Gastrocnemius medialis (tissue), 4 donors: Measurements from ENCODE around the gene ZKSCAN5. TPM values are rescaled to one million over a fixed set of nuclear protein-coding genes. Genes with fewer than 3 reads are reported as not detected.

Experiments used
- ATAC-seq, 2 donors: fragments of 150-250 bp; one replicate each; pipeline ENCODE4 v1.9.1; 2016
- DNase-seq, 2 donors: peaks; one replicate each; pipeline ENCODE4 v3.0.0-alpha.2; 2019
- H3K27ac ChIP-seq, 4 donors: fragments of 200-600 bp; sonication (generic); 1 replicate in 1 of 4; 2 replicates in 3 of 4; pipeline ENCODE4 v1.5.1; 2016 to 2018; ENCODE audit warnings: mild to moderate bottlenecking in 2 of 4, moderate library complexity in 1 of 4
- H3K27me3 ChIP-seq, 3 donors: fragments of 200-600 bp; sonication (generic) in 2 of 3; 1 replicate in 1 of 3; 2 replicates in 2 of 3; pipeline versions ENCODE4 v1.5.1 to v1.6.0; 2016 to 2019; ENCODE audit warnings: mild to moderate bottlenecking in 1 of 3, moderate library complexity in 1 of 3
- H3K36me3 ChIP-seq, 2 donors: fragments of 200-600 bp; sonication (generic) in 1 of 2; one replicate each; pipeline ENCODE4 v1.5.1; 2017 to 2018
- H3K4me1 ChIP-seq, 2 donors: fragments of 200-600 bp; sonication (generic) in 1 of 2; one replicate each; pipeline ENCODE4 v1.5.1; 2016 to 2017; ENCODE audit warnings: mild to moderate bottlenecking in 2 of 2
- H3K4me3 ChIP-seq, 4 donors: fragments of 200-600 bp; sonication (generic) in 3 of 4; 1 replicate in 1 of 4; 2 replicates in 3 of 4; pipeline ENCODE4 v1.5.1; 2016 to 2019; ENCODE audit warnings: mild to moderate bottlenecking in 2 of 4
- H3K9me3 ChIP-seq, 3 donors: fragments of 200-600 bp; sonication (generic) in 2 of 3; 1 replicate in 1 of 3; 2 replicates in 2 of 3; pipeline ENCODE4 v1.5.1; 2016 to 2019
- CTCF ChIP-seq, 5 experiments: fragments of 450-650 bp in 3 of 5; fragments of 200-600 bp in 2 of 5; sonication (generic) in 2 of 5; IDR thresholded peaks in 4 of 5; conservative IDR thresholded peaks in 1 of 5; 1 replicate in 4 of 5; 2 replicates in 1 of 5; pipeline ENCODE4 v1.5.1; 2016 to 2019; ENCODE audit warnings: antibody characterized with exemption in 5 of 5, mild to moderate bottlenecking in 3 of 5, moderate library complexity in 3 of 5
- POLR2A ChIP-seq, 2 donors: fragments of 450-650 bp; IDR thresholded peaks; one replicate each; pipeline ENCODE4 v1.6.1; 2017; ENCODE audit warnings: antibody characterized with exemption in 2 of 2, mild to moderate bottlenecking in 2 of 2, moderate library complexity in 2 of 2
- in situ Hi-C, 4 donors: fragments of 200-750 bp; cut with MboI; loops; one replicate each; pipeline versions ENCODE4 v1.15.0 to v1.8.0; 2017; ENCODE audit warnings: low sequenced_read_pairs in 4 of 4
- intact Hi-C: fragments of 100-400 bp; cut with DNase I; formaldehyde crosslinking; loops from one replicate; pipeline ENCODE4 v1.15.1; 2023; ENCODE audit warnings: low total_unique reads
- total RNA-seq, 4 donors: library from RNA; depleted of rRNA; stranded (reverse); fragments of >200 nt; gene quantifications; one replicate each; pipeline versions ENCODE4 v1.1.0 to v1.2.3, GENCODE V29; 2016

The ZKSCAN5 gene
- total RNA-seq, 4 donors from 2014 or later, result 7.3 to 12.3 (median 10.5) TPM

GRCh38 chr7:99489235-99489634 is 15.2 kb upstream of the ZKSCAN5 start:
- DNase-seq, result no peak
- no peaks in the 10 kb centered on the region for H3K4me1 ChIP-seq
- no peak for ATAC-seq
- H3K4me3 ChIP-seq, result no peak overlapping the region
- intact Hi-C loops, result no loop called here
- peaks cover 3 to 13% (median 7%) of the 10 kb centered on the region in 3 donors for H3K9me3 ChIP-seq
- H3K27ac ChIP-seq, result no peak overlapping the region
- no peak for TF ChIP-seq POLR2A (IDR thresholded peaks at IDR 0.05)
- no peak for TF ChIP-seq CTCF (IDR thresholded peaks at IDR 0.05 in 4 of 5, conservative IDR thresholded peaks at IDR 0.05 in 1 of 5)
- no peaks in the 10 kb centered on the region for H3K27me3 ChIP-seq
- in situ Hi-C loops, result no loop called here
- peaks cover 9 to 48% of the 10 kb centered on the region in 2 donors for H3K36me3 ChIP-seq

- no peak for TF ChIP-seq CTCF (IDR thresholded peaks at IDR 0.05 in 4 of 5, conservative IDR thresholded peaks at IDR 0.05 in 1 of 5)
- no peak for TF ChIP-seq POLR2A (IDR thresholded peaks at IDR 0.05)
- H3K27me3 ChIP-seq, result no peaks in the 10 kb centered on the region
- no peak for DNase-seq
- ATAC-seq, result no peak
- no peaks in the 10 kb centered on the region for H3K4me1 ChIP-seq
- H3K4me3 ChIP-seq, result no peak overlapping the region
- intact Hi-C loops, result loop anchor here (1.0 kb wide), 1 partner anchor 29 kb away; no protein-coding TSS in a partner anchor
- peaks cover 9 to 54% of the 10 kb centered on the region in 2 donors for H3K36me3 ChIP-seq
- in situ Hi-C loops, result no loop called here
- no peak overlapping the region for H3K27ac ChIP-seq
- H3K9me3 ChIP-seq, result peaks cover 3 to 20% (median 7%) of the 10 kb centered on the region in 3 donors
These were observed 13.6 kb upstream of the ZKSCAN5 start for GRCh38 chr7:99490878-99491277.

GRCh38 chr7:99493823-99494222 is 10.6 kb upstream of the ZKSCAN5 start:
- Histone ChIP-seq H3K27me3 (no peaks in the 10 kb centered on the region), H3K4me1 (peaks cover 15 to 18% of the 10 kb centered on the region in 2 donors), H3K36me3 (peaks cover 12 to 68% of the 10 kb centered on the region in 2 donors), H3K27ac (no peak overlapping the region), H3K4me3 (peak overlapping the region in 1 of 4 donors; percentile 25), H3K9me3 (peaks cover 3 to 20% (median 7%) of the 10 kb centered on the region in 3 donors)
- DNase-seq (no peak), ATAC-seq (no peak)
- TF ChIP-seq CTCF (IDR thresholded peaks at IDR 0.05 in 4 of 5, conservative IDR thresholded peaks at IDR 0.05 in 1 of 5) (no peak), POLR2A (IDR thresholded peaks at IDR 0.05) (no peak)
- intact Hi-C loops (no loop called here), in situ Hi-C loops (no loop called here)

- H3K27me3 ChIP-seq, result no peaks in the 10 kb centered on the region
- peaks cover 3 to 20% (median 7%) of the 10 kb centered on the region in 3 donors for H3K9me3 ChIP-seq
- H3K4me3 ChIP-seq, result peak overlapping the region; percentile 77 to 97 (median 94)
- TF ChIP-seq CTCF (IDR thresholded peaks at IDR 0.05 in 4 of 5, conservative IDR thresholded peaks at IDR 0.05 in 1 of 5) (no peak), POLR2A (IDR thresholded peaks at IDR 0.05) (no peak)
- peaks cover 24 to 32% of the 10 kb centered on the region in 2 donors for H3K4me1 ChIP-seq
- no peak for ATAC-seq
- H3K27ac ChIP-seq, result no peak overlapping the region
- intact Hi-C loops (no loop called here), in situ Hi-C loops (no loop called here)
- peaks cover 12 to 49% of the 10 kb centered on the region in 2 donors for H3K36me3 ChIP-seq
- no peak for DNase-seq
These were observed 6.5 kb upstream of the ZKSCAN5 start for GRCh38 chr7:99497766-99498545.
